ENCODE measurements around the gene GRAMD1B.

DNA sequence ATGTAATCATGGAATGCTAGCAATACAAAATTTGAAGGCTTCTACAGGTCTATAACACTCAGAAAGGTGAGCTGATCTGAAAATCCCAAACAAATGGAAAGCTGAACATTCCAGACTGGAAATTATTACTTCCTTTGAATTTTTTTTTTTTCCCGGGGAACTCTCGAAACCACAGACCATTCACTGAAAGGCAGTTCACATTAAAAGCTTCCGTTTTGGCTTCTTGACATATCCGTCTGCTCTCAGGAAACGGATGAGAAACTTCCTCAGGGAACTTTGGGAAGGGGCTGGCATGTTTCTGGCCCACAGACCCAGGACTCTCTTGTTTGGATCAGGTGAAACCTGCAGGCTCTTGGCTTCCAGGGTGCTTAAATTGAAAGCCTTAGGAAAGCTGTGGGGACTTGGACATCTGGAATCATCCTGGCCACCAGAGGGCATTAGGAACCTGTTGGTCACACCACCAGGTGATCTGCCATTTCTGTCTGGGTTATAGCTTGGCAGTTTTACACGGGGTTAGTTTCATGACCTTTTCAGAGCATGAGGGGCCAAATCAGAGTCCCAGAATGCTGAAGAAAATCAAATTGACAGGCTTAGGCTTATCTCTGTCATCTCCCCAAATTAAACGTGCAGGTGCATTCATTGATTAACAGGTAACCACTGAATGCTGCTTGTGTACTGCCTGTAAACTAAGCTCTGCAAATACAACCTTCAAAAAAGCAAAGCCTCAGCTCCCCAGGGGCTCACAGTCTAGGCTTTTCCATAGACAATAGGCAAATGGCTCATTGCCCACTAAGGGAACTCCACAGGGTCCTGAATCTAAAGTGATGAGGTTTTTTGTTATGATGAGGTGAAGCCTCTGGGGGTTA is 22.7 kb upstream of the GRAMD1B start:
- TF ChIP-seq CTCF (IDR thresholded peaks at IDR 0.05) (peak; percentile 59), EZH2 (IDR thresholded peaks at IDR 0.05; ENCODE audit: borderline replicate concordance, insufficient read depth, low read depth, low read length, poor library complexity, severe bottlenecking) (no peak)
